ENCODE measurements around the gene L1CAM.

DNA sequence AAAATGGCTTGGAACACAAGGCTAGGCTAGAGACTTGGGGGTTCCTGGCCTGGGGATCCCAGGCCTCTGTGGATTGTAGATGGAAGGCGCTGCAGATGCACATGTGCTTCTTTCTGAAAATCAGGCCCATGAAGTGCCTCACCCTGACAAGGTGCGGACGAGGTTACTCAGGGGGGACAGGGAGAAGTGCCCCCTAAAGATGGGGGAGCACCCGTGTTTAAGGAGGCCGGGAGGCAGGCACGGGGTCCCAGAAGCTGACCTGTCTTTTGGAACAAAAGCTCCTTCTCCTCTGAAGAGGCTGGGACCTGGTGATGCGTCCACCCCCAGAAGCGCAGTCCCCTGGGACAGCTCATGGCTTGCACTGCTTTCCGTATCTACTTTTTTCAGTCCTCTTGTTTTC, 58.1 kb downstream of the L1CAM start:
- TF ChIP-seq, protein P1, sequence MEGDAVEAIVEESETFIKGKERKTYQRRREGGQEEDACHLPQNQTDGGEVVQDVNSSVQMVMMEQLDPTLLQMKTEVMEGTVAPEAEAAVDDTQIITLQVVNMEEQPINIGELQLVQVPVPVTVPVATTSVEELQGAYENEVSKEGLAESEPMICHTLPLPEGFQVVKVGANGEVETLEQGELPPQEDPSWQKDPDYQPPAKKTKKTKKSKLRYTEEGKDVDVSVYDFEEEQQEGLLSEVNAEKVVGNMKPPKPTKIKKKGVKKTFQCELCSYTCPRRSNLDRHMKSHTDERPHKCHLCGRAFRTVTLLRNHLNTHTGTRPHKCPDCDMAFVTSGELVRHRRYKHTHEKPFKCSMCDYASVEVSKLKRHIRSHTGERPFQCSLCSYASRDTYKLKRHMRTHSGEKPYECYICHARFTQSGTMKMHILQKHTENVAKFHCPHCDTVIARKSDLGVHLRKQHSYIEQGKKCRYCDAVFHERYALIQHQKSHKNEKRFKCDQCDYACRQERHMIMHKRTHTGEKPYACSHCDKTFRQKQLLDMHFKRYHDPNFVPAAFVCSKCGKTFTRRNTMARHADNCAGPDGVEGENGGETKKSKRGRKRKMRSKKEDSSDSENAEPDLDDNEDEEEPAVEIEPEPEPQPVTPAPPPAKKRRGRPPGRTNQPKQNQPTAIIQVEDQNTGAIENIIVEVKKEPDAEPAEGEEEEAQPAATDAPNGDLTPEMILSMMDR (IDR thresholded peaks at IDR 0.05) = no peak
- TF ChIP-seq RFX5 (IDR thresholded peaks at IDR 0.05) (no peak), MYC (IDR thresholded peaks at IDR 0.05; ENCODE audit: borderline replicate concordance, low read length) (no peak), HOXA7 (CRISPR knock-in tag; IDR thresholded peaks at IDR 0.05) (no peak), MAFK (IDR thresholded peaks at IDR 0.05; ENCODE audit: partially characterized antibody) (no peak), CHD2 (IDR thresholded peaks at IDR 0.05; ENCODE audit: low read length, partially characterized antibody) (no peak), EP300 (IDR thresholded peaks at IDR 0.05) (no peak), RAD21 (conservative IDR thresholded peaks at IDR 0.05 in 1 of 2, IDR thresholded peaks at IDR 0.05 in 1 of 2) (no peak), POLR2AphosphoS2 (conservative IDR thresholded peaks at IDR 0.05; ENCODE audit: low read length) (no peak), SREBF2 (IDR thresholded peaks at IDR 0.05) (no peak), EHMT2 (IDR thresholded peaks at IDR 0.05; ENCODE audit: low read depth) (no peak), POLR2A (IDR thresholded peaks at IDR 0.05; ENCODE audit: low read length) (no peak)
- TF ChIP-seq, protein P2, sequence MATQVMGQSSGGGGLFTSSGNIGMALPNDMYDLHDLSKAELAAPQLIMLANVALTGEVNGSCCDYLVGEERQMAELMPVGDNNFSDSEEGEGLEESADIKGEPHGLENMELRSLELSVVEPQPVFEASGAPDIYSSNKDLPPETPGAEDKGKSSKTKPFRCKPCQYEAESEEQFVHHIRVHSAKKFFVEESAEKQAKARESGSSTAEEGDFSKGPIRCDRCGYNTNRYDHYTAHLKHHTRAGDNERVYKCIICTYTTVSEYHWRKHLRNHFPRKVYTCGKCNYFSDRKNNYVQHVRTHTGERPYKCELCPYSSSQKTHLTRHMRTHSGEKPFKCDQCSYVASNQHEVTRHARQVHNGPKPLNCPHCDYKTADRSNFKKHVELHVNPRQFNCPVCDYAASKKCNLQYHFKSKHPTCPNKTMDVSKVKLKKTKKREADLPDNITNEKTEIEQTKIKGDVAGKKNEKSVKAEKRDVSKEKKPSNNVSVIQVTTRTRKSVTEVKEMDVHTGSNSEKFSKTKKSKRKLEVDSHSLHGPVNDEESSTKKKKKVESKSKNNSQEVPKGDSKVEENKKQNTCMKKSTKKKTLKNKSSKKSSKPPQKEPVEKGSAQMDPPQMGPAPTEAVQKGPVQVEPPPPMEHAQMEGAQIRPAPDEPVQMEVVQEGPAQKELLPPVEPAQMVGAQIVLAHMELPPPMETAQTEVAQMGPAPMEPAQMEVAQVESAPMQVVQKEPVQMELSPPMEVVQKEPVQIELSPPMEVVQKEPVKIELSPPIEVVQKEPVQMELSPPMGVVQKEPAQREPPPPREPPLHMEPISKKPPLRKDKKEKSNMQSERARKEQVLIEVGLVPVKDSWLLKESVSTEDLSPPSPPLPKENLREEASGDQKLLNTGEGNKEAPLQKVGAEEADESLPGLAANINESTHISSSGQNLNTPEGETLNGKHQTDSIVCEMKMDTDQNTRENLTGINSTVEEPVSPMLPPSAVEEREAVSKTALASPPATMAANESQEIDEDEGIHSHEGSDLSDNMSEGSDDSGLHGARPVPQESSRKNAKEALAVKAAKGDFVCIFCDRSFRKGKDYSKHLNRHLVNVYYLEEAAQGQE (IDR thresholded peaks at IDR 0.05) = no peak
